KMS-11 (cell line): Measurements from ENCODE around the gene RBM25.

Experiments used
- H2AFZ ChIP-seq: fragments of 200-600 bp; sonication (generic); 2 replicates; pipeline ENCODE4 v1.6.1; 2016; ENCODE audit warnings: antibody characterized with exemption, mixed run types, low read depth
- H3K27ac ChIP-seq: fragments of 200-600 bp; sonication (generic); 2 replicates; pipeline ENCODE4 v1.6.1; 2016; ENCODE audit warnings: mild to moderate bottlenecking, mixed run types
- H3K27me3 ChIP-seq: fragments of 200-600 bp; sonication (generic); 2 replicates; pipeline ENCODE4 v1.6.1; 2017; ENCODE audit warnings: mild to moderate bottlenecking, low read depth, mixed run types, moderate library complexity; ENCODE audit not compliant: insufficient read depth
- H3K36me3 ChIP-seq: fragments of 200-600 bp; sonication (generic); 2 replicates; pipeline ENCODE4 v1.6.1; 2017; ENCODE audit warnings: mild to moderate bottlenecking, mixed run types; ENCODE audit not compliant: insufficient read depth
- H3K4me1 ChIP-seq: fragments of 200-600 bp; sonication (generic); 2 replicates; pipeline ENCODE4 v1.6.1; 2016; ENCODE audit warnings: mild to moderate bottlenecking, low read depth, mixed run types; ENCODE audit not compliant: poor library complexity, severe bottlenecking
- H3K4me2 ChIP-seq: fragments of 200-600 bp; sonication (generic); 2 replicates; pipeline ENCODE4 v1.7.0; 2016; ENCODE audit warnings: mild to moderate bottlenecking, mixed run types
- H3K4me3 ChIP-seq: fragments of 200-600 bp; sonication (generic); IDR thresholded peaks from 2 replicates; pipeline ENCODE4 v1.6.1; 2017; ENCODE audit warnings: low read depth, low read length, mixed read lengths; ENCODE audit not compliant: insufficient read depth
- H3K79me2 ChIP-seq: fragments of 200-600 bp; sonication (generic); 2 replicates; pipeline ENCODE4 v1.6.1; 2016; ENCODE audit warnings: low read depth, mixed run types; ENCODE audit not compliant: insufficient read depth
- H3K9ac ChIP-seq: fragments of 200-600 bp; sonication (generic); 2 replicates; pipeline ENCODE4 v1.6.1; 2016; ENCODE audit warnings: mild to moderate bottlenecking, mixed run types
- H4K20me1 ChIP-seq: fragments of 200-600 bp; sonication (generic); 2 replicates; pipeline ENCODE4 v1.6.1; 2016; ENCODE audit warnings: mild to moderate bottlenecking, mixed run types; ENCODE audit not compliant: insufficient read depth
- TF ChIP-seq, protein P1 (sequence below): fragments of 200-600 bp; sonication (generic); conservative IDR thresholded peaks from 2 replicates; pipeline ENCODE4 v1.6.1; 2017; ENCODE audit warnings: low read depth, mild to moderate bottlenecking, antibody characterized with exemption, low read length, moderate library complexity, mixed read lengths

Gene RBM25

DNA sequence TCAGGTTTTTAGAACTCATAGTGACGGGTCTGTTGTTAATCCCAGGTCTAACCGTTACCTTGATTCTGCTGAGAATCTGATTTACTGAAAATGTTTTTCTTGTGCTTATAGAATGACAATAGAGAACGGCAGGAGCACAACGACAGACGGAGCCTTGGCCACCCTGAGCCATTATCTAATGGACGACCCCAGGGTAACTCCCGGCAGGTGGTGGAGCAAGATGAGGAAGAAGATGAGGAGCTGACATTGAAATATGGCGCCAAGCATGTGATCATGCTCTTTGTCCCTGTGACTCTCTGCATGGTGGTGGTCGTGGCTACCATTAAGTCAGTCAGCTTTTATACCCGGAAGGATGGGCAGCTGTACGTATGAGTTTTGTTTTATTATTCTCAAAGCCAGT is 112.4 kb downstream of the RBM25 start:
- Histone ChIP-seq H2AFZ (no peak overlapping the region), H4K20me1 (no peaks in the 10 kb centered on the region), H3K27me3 (no peaks in the 10 kb centered on the region), H3K4me1 (peaks cover 7% of the 10 kb centered on the region), H3K4me3 (no peak overlapping the region), H3K79me2 (no peaks in the 10 kb centered on the region), H3K36me3 (no peaks in the 10 kb centered on the region), H3K27ac (no peak overlapping the region), H3K9ac (no peak overlapping the region), H3K4me2 (no peak overlapping the region)
- TF ChIP-seq, protein P1, sequence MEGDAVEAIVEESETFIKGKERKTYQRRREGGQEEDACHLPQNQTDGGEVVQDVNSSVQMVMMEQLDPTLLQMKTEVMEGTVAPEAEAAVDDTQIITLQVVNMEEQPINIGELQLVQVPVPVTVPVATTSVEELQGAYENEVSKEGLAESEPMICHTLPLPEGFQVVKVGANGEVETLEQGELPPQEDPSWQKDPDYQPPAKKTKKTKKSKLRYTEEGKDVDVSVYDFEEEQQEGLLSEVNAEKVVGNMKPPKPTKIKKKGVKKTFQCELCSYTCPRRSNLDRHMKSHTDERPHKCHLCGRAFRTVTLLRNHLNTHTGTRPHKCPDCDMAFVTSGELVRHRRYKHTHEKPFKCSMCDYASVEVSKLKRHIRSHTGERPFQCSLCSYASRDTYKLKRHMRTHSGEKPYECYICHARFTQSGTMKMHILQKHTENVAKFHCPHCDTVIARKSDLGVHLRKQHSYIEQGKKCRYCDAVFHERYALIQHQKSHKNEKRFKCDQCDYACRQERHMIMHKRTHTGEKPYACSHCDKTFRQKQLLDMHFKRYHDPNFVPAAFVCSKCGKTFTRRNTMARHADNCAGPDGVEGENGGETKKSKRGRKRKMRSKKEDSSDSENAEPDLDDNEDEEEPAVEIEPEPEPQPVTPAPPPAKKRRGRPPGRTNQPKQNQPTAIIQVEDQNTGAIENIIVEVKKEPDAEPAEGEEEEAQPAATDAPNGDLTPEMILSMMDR, result no peak

DNA sequence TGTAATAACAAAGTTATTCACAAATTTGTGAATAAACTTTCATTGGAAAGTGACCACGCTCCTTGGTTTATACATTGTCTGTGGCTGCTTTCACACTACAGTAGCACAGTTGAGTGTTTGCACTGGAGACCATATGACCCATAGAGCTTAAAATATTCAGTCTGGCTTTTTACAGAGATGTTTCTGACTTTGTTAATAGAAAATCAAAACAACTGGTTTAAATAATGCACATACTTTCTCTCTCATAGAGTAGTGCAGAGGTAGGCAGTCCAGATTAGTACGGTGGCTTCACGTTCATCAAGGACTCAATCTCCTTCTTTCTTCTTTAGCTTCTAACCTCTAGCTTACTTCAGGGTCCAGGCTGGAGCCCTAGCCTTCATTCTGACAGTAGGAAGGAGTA is 114.2 kb downstream of the RBM25 start:
- H3K36me3 ChIP-seq, result no peaks in the 10 kb centered on the region
- H3K79me2 ChIP-seq, result no peaks in the 10 kb centered on the region
- H3K4me2 ChIP-seq, result no peak overlapping the region
- H3K4me1 ChIP-seq, result peaks cover 7% of the 10 kb centered on the region
- no peaks in the 10 kb centered on the region for H4K20me1 ChIP-seq
- H3K4me3 ChIP-seq, result no peak overlapping the region
- H2AFZ ChIP-seq, result no peak overlapping the region
- no peaks in the 10 kb centered on the region for H3K27me3 ChIP-seq
- H3K9ac ChIP-seq, result no peak overlapping the region
- no peak overlapping the region for H3K27ac ChIP-seq
- TF ChIP-seq, protein P1, result no peak

DNA sequence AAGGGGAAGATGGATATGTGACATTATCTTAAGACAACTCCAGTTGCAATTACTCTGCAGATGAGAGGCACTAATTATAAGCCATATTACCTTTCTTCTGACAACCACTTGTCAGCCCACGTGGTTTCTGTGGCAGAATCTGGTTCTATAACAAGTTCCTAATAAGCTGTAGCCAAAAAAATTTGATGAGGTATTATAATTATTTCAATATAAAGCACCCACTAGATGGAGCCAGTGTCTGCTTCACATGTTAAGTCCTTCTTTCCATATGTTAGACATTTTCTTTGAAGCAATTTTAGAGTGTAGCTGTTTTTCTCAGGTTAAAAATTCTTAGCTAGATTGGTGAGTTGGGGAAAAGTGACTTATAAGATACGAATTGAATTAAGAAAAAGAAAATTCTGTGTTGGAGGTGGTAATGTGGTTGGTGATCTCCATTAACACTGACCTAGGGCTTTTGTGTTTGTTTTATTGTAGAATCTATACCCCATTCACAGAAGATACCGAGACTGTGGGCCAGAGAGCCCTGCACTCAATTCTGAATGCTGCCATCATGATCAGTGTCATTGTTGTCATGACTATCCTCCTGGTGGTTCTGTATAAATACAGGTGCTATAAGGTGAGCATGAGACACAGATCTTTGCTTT is 114.9 kb downstream of the RBM25 start:
- H3K36me3 ChIP-seq, result no peaks in the 10 kb centered on the region
- TF ChIP-seq, protein P1, result peak; percentile 45

More for the DNA sequence above, 114.9 kb downstream of the RBM25 start:
- Histone ChIP-seq H4K20me1 (no peaks in the 10 kb centered on the region), H2AFZ (no peak overlapping the region), H3K27me3 (no peaks in the 10 kb centered on the region), H3K4me2 (no peak overlapping the region), H3K4me3 (no peak overlapping the region), H3K27ac (no peak overlapping the region), H3K9ac (no peak overlapping the region), H3K79me2 (no peaks in the 10 kb centered on the region), H3K4me1 (peaks cover 7% of the 10 kb centered on the region)
